ENCODE measurements around the gene TEKT5. TPM values are rescaled to one million over a fixed set of nuclear protein-coding genes. Genes with fewer than 3 reads are reported as not detected.
"Not testable (repeated sequence)": the region's sequence is repeated elsewhere in the genome, so short reads cannot be mapped to it uniquely, and the experiment has no call there.

Gene TEKT5
- polyA plus RNA-seq, 10 donors: 0.10 to 0.46 (median 0.22) TPM; not detected in 1

DNA sequence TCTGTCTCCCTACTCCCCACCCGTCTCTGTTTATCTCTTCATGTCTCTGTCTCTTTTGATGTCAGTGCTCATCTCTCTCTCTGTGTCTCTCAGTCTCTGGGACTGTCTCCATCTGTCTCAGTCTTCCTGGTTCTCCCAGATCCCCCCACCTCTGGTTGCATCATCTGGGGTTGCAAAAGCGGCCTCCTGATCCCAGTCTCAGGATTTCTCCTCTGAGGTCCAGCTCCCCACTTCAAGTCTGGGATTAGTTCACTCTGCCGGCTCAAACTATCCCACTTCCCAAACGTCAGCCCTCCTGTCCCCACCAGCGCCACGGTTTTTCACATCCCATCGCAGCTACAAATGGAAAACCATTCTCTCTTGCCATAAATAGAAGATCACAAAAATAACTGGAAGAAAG, 9.0 kb downstream of the TEKT5 start:
- DNase-seq: peak in 1 of 3 donors; percentile 30

DNA sequence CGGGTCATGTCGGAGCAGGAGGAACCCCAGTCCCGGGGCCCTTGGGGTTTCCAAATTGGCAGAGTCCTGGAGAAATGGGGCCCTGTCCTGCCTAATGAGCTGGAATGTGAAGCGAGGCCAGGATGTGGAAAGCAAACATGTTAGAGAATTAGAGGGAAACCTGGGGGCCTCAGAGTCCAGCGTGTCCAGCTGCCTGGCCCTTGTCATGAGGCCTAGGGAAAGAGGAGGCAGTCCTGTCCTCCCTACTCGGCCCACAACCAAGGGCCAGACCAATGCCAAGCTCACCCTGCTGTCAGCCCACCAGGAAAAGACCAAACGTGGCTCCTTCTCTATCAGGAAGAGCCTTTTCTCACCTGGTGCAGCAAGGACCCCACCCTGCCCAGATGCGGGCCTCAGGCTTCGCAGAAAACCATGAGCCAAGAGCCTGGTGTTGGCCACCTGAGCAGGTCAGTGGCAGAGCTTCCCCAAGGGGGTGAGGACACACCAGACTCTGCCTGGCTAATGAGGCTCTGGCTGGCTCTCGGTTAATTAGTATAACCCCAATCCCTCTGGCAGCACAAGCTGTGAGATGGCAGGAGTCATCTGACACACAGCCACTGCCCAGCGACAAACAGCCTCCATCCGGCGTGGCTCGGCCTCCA, 10.1 kb downstream of the TEKT5 start:
- DNase-seq: peak in 1 of 3 donors; percentile 64

DNA sequence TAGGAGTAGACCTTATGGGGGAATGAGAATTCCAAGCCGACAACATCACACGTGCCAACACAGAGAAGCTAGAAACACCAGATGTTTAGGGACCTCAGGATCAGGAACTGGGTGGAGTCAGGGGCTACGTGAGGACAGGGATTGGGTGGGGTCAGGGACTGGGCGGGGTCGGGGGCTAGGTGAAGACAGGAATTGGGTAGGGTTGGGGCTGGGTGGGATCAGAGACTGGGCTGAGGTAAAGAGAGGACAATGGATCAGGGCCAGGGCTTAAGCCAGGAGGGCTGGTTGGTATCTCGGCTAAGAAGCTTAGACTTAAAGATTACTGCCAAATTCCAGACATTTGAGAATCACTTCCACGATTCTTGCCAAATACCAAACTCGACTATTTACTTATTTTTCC, 11.6 kb downstream of the TEKT5 start:
- DNase-seq: no peak

DNA sequence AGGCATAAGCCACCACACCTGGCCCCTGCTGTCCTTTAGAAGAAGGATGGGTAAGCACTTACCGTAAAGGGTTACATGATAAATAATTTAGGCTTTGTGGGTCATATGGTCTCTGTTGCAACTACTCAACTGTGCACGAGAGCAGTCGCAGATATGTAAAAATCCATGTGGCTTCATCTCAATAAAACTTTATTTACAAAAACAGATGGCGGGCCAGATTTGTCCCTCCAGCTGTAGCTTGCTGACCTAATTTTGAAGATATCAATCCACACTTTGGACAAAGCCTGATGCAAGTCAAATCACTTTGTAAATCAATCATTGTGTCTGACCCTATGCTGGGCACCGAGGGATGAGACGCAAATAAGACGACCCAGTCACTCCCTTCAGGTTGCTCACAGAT, 12.1 kb downstream of the TEKT5 start:
- DNase-seq: no peak

DNA sequence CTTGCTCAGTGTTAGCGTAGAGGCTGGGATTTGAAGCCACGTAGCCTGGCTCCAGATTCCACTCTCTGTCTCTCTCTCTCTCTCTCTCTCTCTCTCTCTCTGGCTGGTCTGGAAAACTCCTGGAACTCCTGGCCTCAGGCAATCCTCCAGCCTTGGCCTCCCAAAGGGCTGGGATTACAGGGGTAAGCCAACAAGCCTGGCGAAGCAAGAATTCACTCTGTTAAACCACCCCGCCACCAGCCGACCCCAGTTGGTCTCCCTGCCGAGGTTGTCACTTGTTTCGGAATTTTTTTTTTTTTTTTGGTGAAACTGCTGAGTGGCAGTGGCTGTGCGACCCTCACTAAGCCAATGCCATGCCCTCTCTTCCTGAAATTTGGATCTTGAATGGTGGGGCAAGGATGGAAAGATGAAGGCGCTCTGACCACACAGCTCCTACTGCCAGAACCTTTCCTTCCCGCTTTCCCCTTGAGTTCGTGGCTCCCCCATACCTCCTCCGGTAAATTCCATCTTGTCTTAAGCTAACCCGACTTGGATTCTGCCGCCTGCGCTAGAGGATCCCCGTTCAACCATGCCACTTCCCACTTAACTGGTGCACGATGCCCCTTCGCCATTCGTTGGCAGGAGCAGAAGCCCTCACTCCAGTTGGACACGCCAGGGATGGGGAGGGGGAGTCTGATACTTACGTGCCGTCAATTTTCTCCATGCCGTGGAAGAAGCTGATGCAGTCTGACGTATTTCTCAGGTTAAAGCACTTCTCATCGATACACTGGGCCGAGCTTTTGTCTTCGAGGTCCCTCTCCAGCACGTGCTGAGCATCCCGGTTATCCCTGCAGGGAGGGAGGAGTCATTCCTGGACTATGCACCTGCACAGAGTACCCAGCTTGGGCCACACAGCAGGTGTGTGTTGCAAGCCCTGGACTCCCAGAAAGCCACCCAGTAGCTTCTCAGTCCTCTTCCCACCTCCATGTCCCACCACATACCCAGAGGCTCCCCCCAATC, 13.1 kb downstream of the TEKT5 start:
- DNase-seq: no peak

DNA sequence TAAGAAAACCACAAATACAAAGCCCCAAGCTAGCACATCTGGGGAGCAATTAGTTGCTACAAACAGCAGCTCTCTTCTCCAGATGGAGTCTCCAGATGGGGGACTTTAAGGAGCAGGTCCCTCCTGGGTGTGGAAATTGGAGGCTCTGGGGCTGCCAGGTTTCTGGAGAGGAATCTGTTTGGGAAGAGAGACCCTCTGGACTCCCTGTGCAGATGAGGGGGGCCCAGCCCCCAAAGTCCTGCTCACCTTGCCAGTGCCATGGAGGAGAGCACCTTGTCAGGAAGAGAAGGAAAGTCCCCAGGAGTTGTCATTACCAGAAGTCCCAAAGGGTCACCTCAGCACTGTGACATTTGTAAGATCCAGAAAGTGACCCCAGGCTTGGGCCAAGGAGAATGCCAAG, 14.8 kb downstream of the TEKT5 start:
- no peak for DNase-seq

DNA sequence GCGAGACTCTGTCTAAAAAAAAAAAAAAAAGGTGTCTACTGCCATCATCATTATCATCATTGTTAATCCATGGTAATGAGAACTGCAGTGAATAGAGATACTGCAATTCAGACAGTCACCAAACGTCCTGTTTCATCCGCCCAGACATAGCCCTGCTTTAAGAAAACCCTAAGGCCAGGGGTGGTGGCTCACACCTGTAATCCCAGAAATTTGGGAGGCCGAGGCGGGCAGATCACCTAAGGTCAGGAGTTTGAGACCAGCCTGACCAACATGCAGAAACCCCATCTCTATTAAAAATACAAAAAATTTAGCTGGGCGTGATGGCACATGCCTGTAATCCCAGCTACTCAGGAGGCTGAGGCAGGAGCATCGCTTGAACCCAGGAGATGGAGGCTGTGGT, 15.3 kb downstream of the TEKT5 start:
- DNase-seq: not testable (repeated sequence)

DNA sequence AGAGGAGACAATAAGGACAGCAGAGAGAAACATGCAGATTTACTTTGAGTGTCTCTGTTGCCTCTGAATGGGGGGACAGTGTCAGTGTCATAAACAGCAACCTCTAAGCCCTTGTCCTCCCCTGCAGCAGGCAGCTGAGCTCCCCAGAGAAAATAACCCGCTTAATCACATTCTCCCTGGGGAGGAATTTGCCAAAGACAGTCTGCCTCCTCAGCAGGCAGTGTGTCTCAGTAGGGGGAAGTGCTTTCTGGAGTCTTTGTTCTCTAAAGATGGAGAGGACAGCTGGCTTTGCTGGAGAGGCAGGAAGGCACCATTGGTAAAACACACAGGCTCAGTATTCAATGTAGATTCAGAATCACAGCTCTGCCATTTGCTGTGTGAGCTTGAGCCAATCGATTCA, 16.1 kb downstream of the TEKT5 start:
- DNase-seq: no peak

DNA sequence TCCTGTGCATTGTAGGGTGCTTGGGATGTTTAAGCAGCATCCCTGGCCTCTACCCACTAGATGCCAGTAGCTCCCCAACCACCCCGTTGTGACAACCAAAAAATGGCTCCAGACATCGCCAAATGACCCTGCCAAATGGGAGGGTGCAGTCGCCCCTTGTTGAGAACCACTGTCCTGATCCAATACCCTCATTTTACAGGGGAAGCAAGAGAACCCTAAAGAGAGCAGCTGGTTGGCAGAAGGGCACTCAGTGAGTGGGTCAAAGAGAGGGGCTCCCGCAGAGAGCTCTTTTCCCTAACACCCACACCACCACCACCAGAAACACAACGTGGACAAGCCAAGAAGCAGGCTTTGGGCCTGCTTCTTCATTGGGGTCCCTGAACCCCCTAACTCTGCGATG, 18.4 kb downstream of the TEKT5 start:
- DNase-seq: no peak

DNA sequence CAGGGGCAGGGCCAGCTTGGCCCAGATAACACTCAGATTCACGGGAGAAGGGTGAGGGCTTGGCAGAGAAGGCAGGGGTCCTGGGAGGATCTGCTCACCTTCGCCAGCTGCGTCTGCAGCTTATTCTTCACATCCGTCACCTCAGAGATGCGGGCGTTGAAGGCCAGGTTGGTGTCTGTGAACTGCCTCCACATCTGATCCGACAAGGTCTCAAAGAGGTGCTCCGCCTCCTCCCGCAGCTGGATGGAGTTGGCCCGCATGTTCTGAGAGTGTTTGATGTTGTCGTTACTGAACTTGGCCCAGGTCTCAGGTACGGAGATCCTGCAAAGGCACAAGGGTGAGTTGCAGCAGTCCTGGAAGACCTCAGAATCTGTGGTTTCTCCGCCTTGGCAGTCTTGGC, 18.9 kb downstream of the TEKT5 start:
- DNase-seq: no peak

DNA sequence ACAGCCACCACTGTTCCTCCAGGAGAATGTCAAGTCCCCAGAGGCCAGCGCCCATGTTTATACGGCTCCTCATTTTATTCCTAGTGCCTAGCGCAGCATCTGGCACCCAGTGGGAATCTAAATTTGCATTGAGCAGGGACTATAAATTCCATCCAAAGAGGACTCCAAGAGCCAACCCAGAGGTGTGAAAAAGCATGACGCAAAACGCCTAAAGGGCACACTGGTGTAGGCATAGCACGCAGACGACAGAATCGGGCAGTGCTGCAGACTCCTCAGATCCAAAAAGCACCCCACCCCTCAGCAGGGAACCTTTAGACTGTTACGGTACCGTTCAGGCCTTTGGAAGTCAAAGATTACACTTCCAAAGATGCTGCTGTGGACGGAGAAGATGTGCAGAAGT, 19.5 kb downstream of the TEKT5 start:
- DNase-seq: no peak

DNA sequence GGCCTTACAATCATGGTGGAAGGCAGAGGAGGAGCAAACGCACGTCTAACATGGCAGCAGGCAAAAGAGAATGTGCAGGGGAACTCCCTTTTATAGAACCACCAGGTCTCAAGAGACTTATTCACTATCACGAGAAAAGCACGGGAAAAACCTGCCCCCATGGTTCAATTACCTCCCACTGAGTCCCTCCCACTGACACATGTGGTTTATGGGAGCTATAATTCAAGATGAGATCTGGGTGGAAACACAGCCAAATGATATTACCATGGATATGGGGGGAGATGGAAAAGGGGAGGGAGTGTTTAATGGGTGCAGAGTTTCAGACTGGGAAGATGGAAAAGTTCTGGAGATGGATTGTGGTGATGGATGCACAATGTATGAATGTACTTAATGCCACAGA, 23.0 kb downstream of the TEKT5 start:
- DNase-seq: no peak

DNA sequence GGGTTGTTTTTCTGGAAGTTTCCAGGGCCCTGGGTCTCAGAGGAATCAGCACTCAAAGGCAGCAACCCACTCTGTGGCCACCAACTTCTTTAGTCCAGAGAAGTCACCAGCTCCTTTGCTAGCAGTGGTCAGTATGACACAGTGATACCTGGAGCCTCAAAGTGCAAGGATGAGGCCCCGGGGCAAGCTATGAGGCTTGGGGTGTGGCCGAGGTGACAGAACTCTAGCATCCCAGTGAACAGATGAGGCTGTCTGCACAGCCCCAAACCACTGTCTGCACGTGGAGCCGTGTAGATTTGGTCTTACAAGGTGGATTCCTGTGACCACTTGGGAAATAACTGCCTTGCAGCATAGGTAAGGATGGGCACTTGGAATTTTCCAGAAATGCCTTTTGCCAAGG, 24.9 kb downstream of the TEKT5 start:
- DNase-seq: no peak

DNA sequence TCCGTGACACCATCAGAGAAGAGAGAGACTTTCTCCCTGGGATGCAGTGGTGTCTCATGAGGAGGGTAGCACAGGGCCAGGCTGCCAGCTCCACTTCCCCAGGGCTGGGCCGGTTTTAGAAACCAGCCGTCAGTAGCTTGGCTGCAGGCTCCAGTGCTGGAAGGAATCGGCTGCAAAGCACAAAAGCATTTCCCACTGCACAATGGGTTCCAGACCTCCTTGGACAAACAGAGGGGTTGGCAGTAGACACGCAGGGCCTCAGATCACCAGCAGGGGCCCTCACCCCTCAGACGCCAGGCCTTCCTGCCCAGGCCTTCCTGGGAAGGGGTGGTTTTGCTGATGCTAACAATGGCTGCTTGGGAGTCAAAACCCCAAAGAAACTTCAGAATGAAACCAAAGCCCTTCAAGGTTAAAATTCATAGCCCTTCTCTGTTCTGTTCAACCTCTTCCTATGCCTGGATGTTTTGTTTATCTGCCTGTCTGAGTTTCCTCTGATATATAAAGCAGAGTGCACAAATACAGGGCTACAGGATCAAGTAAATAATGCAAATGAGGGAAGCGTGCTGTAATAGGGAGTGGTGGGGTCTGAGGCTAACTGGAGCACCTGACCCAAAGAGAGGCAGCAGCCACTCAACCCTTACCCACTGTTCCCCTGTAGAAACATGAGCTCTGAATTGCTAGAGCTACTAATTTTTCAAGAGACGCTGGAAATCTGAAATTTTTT, 26.2 kb downstream of the TEKT5 start:
- peak in 1 of 3 donors; percentile 36 for DNase-seq

DNA sequence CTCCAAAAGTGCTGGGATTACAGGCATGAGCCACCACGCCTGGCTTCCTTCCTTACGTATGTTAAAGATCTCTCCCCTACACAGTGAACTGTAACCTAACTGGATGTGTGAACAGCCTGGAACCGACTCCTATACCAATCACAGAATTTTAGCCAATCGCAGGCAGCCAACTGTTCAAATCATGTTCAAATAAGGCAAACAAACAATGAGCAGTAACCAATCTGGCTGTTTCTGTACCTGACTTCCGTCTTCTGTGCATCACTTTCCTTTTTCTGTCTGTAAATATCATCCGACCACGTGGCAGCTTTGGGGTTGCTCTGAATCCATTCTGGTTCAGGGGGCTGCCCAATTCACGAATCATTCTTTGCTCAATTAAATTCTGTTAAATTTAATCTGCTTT, 27.5 kb downstream of the TEKT5 start:
- no peak for DNase-seq

DNA sequence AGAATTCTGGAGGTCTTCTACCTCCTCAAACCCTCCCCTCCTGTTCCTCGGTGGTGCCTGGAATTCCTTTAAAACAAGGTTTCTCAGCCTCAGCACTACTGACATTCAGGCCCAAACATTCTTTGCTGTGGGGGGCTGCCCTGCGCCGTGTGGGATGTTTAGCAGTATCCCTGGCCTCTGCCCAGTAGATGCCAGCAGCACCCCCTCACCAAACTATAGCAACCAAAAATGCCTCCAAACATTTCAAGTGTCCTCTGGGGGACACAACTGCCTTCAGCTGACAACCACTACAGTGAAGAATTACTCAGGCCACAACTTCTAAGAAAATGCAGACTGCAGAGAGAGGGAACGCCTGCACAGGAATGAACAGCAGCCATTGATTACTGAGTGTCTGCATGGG, 28.4 kb downstream of the TEKT5 start:
- no peak for DNase-seq

DNA sequence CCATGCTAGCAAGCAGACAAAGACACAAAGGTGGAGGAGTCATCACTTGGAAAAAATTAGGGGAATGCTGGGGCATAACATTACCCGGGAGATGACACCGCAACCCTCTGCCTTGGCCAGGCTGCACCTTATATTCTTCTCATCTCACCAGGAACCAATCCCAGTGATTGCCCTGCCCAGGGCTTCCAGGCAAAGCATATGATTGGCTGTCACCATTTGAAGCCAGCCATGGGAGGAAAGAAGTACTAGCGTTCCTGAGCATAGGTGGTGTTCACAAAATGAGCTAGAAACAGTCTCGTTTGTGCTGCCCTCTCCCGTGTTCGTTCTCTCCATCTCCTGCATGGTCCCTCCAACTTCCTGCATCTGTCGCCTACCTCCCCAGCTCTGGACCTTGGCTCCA, 29.6 kb downstream of the TEKT5 start:
- no peak for DNase-seq

DNA sequence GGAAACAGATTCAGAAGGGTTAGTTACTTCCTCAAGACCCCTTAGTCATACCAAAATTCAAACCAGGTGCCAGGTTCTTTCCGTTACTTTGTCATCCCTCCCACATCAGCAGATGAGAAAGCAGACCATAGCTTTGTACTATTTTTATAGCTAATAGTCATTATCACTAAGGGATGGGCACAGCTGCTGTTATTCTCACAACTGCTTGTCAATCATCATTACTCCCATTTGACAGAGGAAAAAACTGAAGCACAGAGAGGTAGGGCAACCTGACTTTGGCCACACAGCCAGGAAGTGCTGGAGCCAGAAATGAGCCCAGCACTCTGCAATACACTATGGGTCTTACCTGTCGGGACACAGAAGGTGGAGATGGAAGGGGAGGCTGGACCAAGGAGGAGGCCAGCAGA, 30.0 kb downstream of the TEKT5 start:
- no peak for DNase-seq

DNA sequence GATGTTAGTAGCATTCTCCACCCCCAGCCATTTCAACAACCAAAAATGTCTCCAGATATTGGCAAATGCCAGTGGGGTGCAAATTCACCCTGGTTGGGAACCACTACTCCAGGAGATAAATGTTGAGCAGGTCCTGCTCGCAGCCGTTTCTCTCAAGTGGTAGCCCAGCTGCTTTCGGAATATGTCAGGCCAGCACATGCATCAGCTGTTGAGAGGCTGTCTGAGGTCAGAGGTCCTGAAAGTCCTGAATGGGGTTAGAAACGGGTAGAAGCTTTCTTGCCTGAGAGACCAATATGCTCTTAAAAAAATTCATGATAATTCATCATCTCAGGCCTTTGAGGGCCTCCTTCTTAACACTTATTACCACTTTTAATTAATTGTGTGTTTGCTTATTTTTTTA, 31.0 kb downstream of the TEKT5 start:
- no peak for DNase-seq

DNA sequence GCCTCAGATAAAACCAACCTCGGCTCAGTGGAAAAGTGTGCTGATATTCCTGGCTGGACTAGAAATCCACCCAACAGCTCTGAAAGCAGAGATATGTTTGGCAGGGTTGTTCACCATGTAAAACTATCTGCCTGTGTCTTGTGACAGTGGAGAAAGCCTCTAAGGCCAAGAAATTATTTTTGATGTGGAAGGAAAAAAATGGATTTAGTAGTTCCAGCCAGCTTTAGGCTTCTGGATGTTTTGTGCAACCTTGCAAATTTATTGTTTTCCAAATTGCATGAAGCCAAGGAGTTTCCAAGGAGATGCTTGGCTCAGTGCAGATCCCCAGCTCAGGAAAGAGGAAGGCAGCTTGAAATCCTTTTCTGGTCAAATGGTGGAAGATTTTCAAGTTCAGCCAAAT, 31.6 kb downstream of the TEKT5 start:
- DNase-seq: peak; percentile 51 to 92 (median 85)

DNA sequence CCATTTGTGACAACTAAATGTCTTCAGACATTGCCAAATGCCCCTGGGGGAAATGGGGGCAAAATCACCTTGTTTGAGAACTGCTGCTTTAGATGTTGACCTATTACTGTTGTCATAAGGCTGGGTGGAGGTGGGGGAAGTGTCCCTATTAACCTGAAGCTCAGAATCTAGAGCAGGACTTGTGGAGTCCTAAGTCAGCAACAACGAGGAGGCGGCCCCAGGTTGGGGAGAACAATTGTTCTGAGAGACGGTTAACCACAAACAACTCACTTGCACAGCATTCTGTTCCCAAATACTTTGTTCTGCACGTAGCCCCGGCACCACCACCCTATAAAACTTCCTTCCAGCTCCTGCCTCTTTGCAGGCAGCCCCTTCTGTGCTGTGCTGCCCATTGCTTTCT, 32.5 kb downstream of the TEKT5 start:
- DNase-seq: no peak

DNA sequence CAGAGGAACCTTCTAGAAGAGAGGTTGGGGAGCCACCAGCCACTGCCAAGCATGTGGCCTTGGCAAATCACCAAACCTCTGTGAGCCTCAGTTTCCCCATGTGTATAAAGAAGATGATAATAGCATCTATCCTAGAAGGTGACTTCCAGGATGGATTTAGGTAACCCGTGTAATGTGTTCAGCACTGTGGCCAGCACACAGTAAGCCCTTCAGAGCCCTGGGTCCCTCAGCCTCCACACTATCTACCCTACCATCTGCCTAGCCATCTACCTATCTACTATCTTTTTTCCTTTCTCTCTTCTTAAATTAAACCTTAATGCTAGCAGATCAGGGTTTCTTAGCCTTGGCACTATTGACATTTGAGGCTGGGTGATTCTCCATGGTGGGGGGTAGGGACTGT, 33.0 kb downstream of the TEKT5 start:
- DNase-seq: no peak

Data from muscle of back (tissue), 11 donors.